HG02642 (cell line): ENCODE data around the gene STRN4.
"Not testable (repeated sequence)": the region's sequence is repeated elsewhere in the genome, so short reads cannot be mapped to it uniquely, and the experiment has no call there.

Experiments used
- ATAC-seq: cut with Tn5 transposase; IDR thresholded peaks from one replicate; pipeline ENCODE4 v1.9.1; 2021; ENCODE audit warnings: mild to moderate bottlenecking; ENCODE audit not compliant: unreplicated experiment, poor library complexity

Gene STRN4

GRCh38 chr19:46746281-46747057 is at the start of gene STRN4:
TSS of gene STRN4 (minus strand) at chr19:46746450. CDS start at chr19:46746430, 20 bp downstream.
- ATAC-seq = peak; percentile 68

- ATAC-seq = no peak
Measured at GRCh38 chr19:46791944-46792343, 45.7 kb upstream of the STRN4 start.

- ATAC-seq = no peak
Measured at GRCh38 chr19:46789371-46789770, 43.1 kb upstream of the STRN4 start.

GRCh38 chr19:46788968-46789338 is 42.7 kb upstream of the STRN4 start:
- no peak for ATAC-seq

- ATAC-seq = peak; percentile 65
Measured at GRCh38 chr19:46788262-46788967, 42.2 kb upstream of the STRN4 start, which contains the start of gene SLC1A5. TSS of gene SLC1A5 (minus strand) at chr19:46788594. CDS start at chr19:46787965, 629 bp downstream.

GRCh38 chr19:46787331-46788261 is 41.3 kb upstream of the STRN4 start:
- ATAC-seq = no peak

GRCh38 chr19:46787040-46787330 is 40.7 kb upstream of the STRN4 start:
- no peak for ATAC-seq

GRCh38 chr19:46786236-46787039 is 40.2 kb upstream of the STRN4 start:
- ATAC-seq = peak; percentile 33

- ATAC-seq = no peak
Measured at GRCh38 chr19:46785980-46786235, 39.7 kb upstream of the STRN4 start.

GRCh38 chr19:46785054-46785979 is 39.1 kb upstream of the STRN4 start:
- ATAC-seq = no peak

GRCh38 chr19:46784262-46785053 is 38.2 kb upstream of the STRN4 start:
- peak; percentile 33 for ATAC-seq

GRCh38 chr19:46783670-46784069 is 37.4 kb upstream of the STRN4 start:
- no peak for ATAC-seq

GRCh38 chr19:46782355-46783019 is 36.2 kb upstream of the STRN4 start:
- ATAC-seq = no peak

- not testable (repeated sequence) for ATAC-seq
Measured at GRCh38 chr19:46777956-46778645, 31.9 kb upstream of the STRN4 start.

GRCh38 chr19:46776927-46777911 is 31.0 kb upstream of the STRN4 start:
- ATAC-seq = no peak

GRCh38 chr19:46775642-46776258 is 29.5 kb upstream of the STRN4 start:
- no peak for ATAC-seq
